Adrenal gland (tissue), 12 donors: ENCODE measurements around the gene MYO1E. TPM values are rescaled to one million over a fixed set of nuclear protein-coding genes. Genes with fewer than 3 reads are reported as not detected.

Experiments used
- DNase-seq, 7 donors: peaks; one replicate each; pipeline ENCODE4 v3.0.0-alpha.2; 2019 to 2020
- H3K27ac ChIP-seq, 5 donors: fragments of 200-600 bp; sonication (generic) in 4 of 5; 1 replicate in 3 of 5; 2 replicates in 2 of 5; pipeline versions ENCODE4 v1.5.1 to v1.8.0; 2016 to 2020; ENCODE audit warnings: mild to moderate bottlenecking in 1 of 5
- H3K27me3 ChIP-seq: fragments of 200-600 bp; 2 replicates; pipeline ENCODE4 v1.8.0; 2021
- H3K36me3 ChIP-seq, 2 donors: fragments of 200-600 bp; replicated peaks in 1 of 2; 1 replicate in 1 of 2; 2 replicates in 1 of 2; pipeline versions ENCODE4 v1.5.1 to v1.8.0; 2018 to 2022
- H3K4me1 ChIP-seq, 2 donors: fragments of 200-600 bp; replicated peaks in 1 of 2; 1 replicate in 1 of 2; 2 replicates in 1 of 2; pipeline versions ENCODE4 v1.5.1 to v1.8.0; 2018 to 2021
- H3K4me3 ChIP-seq, 4 donors: fragments of 200-600 bp; sonication (generic) in 3 of 4; one replicate each; pipeline ENCODE4 v1.5.1; 2016 to 2018
- H3K9me3 ChIP-seq, 3 donors: fragments of 200-600 bp; sonication (generic) in 1 of 3; replicated peaks in 1 of 3; 1 replicate in 2 of 3; 2 replicates in 1 of 3; pipeline versions ENCODE4 v1.5.1 to v1.8.0; 2016 to 2021
- POLR2A ChIP-seq, 2 donors: fragments of 450-650 bp; IDR thresholded peaks; one replicate each; pipeline ENCODE4 v1.6.1; 2017; ENCODE audit warnings: antibody characterized with exemption in 2 of 2, mild to moderate bottlenecking in 2 of 2, moderate library complexity in 1 of 2
- WGBS, 4 donors: extraction: QIAGEN DNeasy Blood & Tissue Kit in 2 of 4; methylation state at CpG; one replicate each; pipeline versions ENCODE4 v1.1.5 to v1.1.7; 2013 to 2017; 5-methylcytosine and 5-hydroxymethylcytosine counted together
- intact Hi-C, 2 donors: fragments of 100-400 bp; cut with DNase I; formaldehyde crosslinking; loops; one replicate each; pipeline versions ENCODE4 v1.14.1 to v1.15.0; 2022 to 2023
- polyA plus RNA-seq, 3 donors: library from polyadenylated mRNA; stranded (reverse); fragments of 200-250 nt in 2 of 3; fragments of 350-450 nt in 1 of 3; fragmentation: Illumina TruSeq in 1 of 3; extraction: RNeasy Lipid Tissue Mini Kit (QIAGEN cat#74804) in 1 of 3; gene quantifications; one replicate each; pipeline ENCODE4 v1.2.3, GENCODE V29; 2013 to 2014
- total RNA-seq, 9 donors: library from RNA; depleted of rRNA in 4 of 9; stranded (reverse); fragments of >200 nt in 4 of 9; fragments of 120-200 nt in 1 of 9; fragmentation: NEBNext Ultra II Directional in 1 of 9; extraction: Animal tissue kit (Norgen Biotek cat#: 25700) in 1 of 9; gene quantifications; one replicate each; pipeline versions ENCODE4 v1.1.0 to v1.2.4, GENCODE V29; 2013 to 2023
- TF ChIP-seq, protein P1 (sequence below), 6 experiments: fragments of 450-650 bp in 4 of 6; fragments of 200-600 bp in 2 of 6; sonication (generic) in 1 of 6; IDR thresholded peaks; 1 replicate in 5 of 6; 2 replicates in 1 of 6; pipeline versions ENCODE4 v1.5.1 to v1.8.0; 2016 to 2021; ENCODE audit warnings: antibody characterized with exemption in 6 of 6, mild to moderate bottlenecking in 2 of 6, moderate library complexity in 1 of 6
- donor health status: healthy with polysubstance abuse.
- donor health status: Bipolar disorder and iron deficiency.
- donor health status: DM: yes; HTN: yes; CAD: no.
- donor health status: DM: no; HTN: no; CAD: no.
- donor health status: DM: no; HTN: no; CAD: no.
- donor health status: DM: yes; HTN: yes; CAD: no.

The MYO1E gene
- total and polyA plus RNA-seq, 12 donors: 11.9 to 50.8 (median 26.0) TPM

- WGBS, 4 donors: 82 to 93% (median 86%) methylated on average over 3 of the region's 3 CpGs
- no peak for DNase-seq
- Histone ChIP-seq H3K4me3 (no peak overlapping the region), H3K27me3 (no peaks in the 10 kb centered on the region), H3K9me3 (no peaks in the 10 kb centered on the region), H3K4me1 (no peaks in the 10 kb centered on the region), H3K36me3 (no peaks in the 10 kb centered on the region), H3K27ac (no peak overlapping the region)
- intact Hi-C loops: no loop called here
- TF ChIP-seq, protein P1, sequence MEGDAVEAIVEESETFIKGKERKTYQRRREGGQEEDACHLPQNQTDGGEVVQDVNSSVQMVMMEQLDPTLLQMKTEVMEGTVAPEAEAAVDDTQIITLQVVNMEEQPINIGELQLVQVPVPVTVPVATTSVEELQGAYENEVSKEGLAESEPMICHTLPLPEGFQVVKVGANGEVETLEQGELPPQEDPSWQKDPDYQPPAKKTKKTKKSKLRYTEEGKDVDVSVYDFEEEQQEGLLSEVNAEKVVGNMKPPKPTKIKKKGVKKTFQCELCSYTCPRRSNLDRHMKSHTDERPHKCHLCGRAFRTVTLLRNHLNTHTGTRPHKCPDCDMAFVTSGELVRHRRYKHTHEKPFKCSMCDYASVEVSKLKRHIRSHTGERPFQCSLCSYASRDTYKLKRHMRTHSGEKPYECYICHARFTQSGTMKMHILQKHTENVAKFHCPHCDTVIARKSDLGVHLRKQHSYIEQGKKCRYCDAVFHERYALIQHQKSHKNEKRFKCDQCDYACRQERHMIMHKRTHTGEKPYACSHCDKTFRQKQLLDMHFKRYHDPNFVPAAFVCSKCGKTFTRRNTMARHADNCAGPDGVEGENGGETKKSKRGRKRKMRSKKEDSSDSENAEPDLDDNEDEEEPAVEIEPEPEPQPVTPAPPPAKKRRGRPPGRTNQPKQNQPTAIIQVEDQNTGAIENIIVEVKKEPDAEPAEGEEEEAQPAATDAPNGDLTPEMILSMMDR (IDR thresholded peaks at IDR 0.05): no peak
- no peak for TF ChIP-seq POLR2A (IDR thresholded peaks at IDR 0.05)
Measured at GRCh38 chr15:59298854-59299250, 73.8 kb downstream of the MYO1E start.

DNA sequence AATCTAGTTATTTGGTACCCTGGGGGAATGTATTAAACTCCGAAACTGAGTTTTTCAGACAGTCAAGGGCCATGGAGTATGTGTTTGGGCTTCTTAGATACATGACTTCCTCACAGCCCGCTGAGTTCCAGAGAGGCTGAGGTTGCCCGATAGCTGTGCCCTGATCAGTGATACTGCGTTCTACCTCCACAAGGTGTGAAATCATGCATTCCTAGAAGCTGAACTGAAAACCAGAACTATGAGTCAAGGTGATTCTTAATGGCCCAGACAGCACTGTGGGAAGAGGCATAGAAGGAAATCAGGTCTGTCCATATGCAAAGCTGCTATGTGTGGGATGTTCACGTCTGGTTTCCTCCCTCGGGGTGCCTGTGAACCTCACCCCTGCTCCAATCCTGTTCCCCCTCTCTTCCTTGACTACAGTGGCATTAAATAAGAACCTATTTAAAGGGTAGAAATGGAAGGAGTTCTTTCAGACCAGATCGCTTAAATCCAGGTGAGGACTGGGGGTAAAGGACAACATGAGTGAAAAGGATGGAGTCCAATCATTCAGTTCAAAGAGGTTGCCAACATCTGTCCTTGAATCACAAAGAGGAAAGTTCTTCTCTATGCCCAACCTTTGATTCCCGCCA is 74.3 kb downstream of the MYO1E start:
- Histone ChIP-seq H3K9me3 (no peaks in the 10 kb centered on the region), H3K36me3 (no peaks in the 10 kb centered on the region), H3K27ac (no peak overlapping the region), H3K4me3 (no peak overlapping the region), H3K4me1 (no peaks in the 10 kb centered on the region), H3K27me3 (no peaks in the 10 kb centered on the region)
- TF ChIP-seq, protein P1 (IDR thresholded peaks at IDR 0.05): no peak
- intact Hi-C loops: no loop called here
- peak in 1 of 7 donors; percentile 23 for DNase-seq
- 89 to 96% (median 92%) methylated on average over 8 of the region's 8 CpGs for WGBS, 4 donors

GRCh38 chr15:59296181-59296617 is 76.5 kb downstream of the MYO1E start:
- no peaks in the 10 kb centered on the region for H3K4me1 ChIP-seq
- H3K4me3 ChIP-seq: no peak overlapping the region
- TF ChIP-seq, protein P1 (IDR thresholded peaks at IDR 0.05): no peak
- no peak for TF ChIP-seq POLR2A (IDR thresholded peaks at IDR 0.05)
- H3K36me3 ChIP-seq: no peaks in the 10 kb centered on the region
- DNase-seq: peak in 1 of 7 donors; percentile 40
- 46 to 56% (median 51%) methylated on average over 4 to 6 of the region's 6 CpGs for WGBS, 4 donors
- H3K27ac ChIP-seq: peak overlapping the region in 1 of 5 donors; percentile 66
- H3K27me3 ChIP-seq: no peaks in the 10 kb centered on the region
- H3K9me3 ChIP-seq: no peaks in the 10 kb centered on the region
- intact Hi-C loops: no loop called here

DNA sequence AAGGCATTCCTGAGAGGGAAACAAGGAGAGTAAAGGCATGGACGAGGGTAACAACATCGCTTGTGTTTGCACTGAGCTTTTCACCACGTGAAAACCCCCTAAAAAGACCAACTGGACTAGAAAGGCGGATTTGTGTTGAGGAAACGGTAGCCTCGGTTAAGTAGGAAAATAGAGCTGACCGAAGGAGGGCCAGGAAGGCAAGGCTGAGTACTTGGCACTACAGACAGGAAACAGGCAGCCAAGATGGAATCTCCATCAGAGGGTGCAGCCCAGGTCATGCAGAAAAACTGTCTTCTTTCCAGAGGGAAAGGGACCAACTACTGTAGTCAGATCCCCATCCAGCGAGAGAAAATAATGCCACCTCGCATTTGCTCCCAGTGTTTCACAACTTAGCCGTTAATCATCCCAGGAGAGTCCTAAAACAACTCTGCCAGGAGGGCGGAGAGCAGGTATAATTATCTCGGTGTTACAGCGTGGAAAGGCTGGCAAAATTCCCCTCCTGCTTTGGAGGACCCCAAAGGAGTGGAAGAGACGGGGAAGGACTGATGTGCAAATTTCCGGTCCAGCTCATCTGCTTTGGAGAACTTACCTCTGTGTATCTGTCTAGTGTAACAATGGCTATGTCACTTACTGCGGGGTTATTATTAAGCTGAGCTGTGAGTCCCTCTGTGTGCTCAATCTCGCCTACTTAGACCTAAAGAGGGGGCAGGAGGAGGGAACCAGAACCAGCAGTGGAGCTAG is 77.2 kb downstream of the MYO1E start:
- intact Hi-C loops: no loop called here
- TF ChIP-seq, protein P1 (IDR thresholded peaks at IDR 0.05): no peak
- TF ChIP-seq POLR2A (IDR thresholded peaks at IDR 0.05): no peak
- H3K4me3 ChIP-seq: no peak overlapping the region
- H3K9me3 ChIP-seq: no peaks in the 10 kb centered on the region
- no peak for DNase-seq
- WGBS, 4 donors: 75 to 86% (median 81%) methylated on average over 17 of the region's 17 CpGs
- peak overlapping the region in 2 of 5 donors; percentile 32 to 66 for H3K27ac ChIP-seq
- no peaks in the 10 kb centered on the region for H3K27me3 ChIP-seq
- H3K4me1 ChIP-seq: no peaks in the 10 kb centered on the region
- H3K36me3 ChIP-seq: no peaks in the 10 kb centered on the region
